ENCODE results near the gene VIT. TPM values are rescaled to one million over a fixed set of nuclear protein-coding genes. Genes with fewer than 3 reads are reported as not detected.

VIT gene
- total RNA-seq, 1 donor: under 0.01 TPM

DNA sequence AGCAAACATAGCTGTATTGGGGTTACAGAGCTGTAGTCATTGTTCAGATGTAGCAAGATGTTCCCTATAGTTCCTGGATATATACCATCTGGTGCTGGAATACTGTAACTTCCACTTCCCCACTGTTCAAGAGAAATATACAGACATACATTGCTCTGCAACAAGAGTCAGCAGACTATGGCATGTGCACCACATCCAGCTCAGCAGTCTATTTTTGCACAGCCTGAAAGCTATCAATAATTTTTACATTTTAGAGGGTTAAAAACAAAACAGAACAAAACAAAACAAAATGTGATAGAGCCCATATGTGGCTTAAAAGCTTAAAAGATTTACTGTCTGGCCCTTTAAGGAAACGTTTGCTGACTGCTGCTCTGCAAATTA is 31.8 kb upstream of the VIT start:
- no peak for DNase-seq (ENCODE audit: low read depth)
- H3K4me3 ChIP-seq (ENCODE audit: low read depth, low read length): no peak overlapping the region
- TF ChIP-seq, protein P1, sequence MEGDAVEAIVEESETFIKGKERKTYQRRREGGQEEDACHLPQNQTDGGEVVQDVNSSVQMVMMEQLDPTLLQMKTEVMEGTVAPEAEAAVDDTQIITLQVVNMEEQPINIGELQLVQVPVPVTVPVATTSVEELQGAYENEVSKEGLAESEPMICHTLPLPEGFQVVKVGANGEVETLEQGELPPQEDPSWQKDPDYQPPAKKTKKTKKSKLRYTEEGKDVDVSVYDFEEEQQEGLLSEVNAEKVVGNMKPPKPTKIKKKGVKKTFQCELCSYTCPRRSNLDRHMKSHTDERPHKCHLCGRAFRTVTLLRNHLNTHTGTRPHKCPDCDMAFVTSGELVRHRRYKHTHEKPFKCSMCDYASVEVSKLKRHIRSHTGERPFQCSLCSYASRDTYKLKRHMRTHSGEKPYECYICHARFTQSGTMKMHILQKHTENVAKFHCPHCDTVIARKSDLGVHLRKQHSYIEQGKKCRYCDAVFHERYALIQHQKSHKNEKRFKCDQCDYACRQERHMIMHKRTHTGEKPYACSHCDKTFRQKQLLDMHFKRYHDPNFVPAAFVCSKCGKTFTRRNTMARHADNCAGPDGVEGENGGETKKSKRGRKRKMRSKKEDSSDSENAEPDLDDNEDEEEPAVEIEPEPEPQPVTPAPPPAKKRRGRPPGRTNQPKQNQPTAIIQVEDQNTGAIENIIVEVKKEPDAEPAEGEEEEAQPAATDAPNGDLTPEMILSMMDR (IDR thresholded peaks at IDR 0.05; ENCODE audit: insufficient read depth, low read depth, low read length): no peak

DNA sequence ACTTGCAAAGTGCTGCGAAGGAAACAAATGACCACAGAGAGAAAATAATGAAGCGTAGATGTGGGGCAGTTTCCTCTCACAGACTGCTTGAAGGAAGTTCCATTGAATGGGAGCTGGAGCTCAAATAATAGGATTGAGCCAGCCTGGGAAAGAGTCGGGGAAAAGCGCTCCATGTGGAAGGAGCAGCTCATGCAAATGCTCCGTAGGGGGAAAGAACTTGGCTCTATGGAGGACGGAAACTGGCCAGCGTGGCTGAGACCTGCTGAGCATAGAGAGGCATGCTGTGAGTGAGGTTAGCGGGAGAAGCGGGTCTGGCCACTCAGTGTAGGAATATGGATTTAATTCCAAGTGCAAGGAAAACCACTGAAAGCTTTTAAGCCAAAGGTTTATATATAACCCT is 28.6 kb upstream of the VIT start:
- H3K4me3 ChIP-seq (ENCODE audit: low read depth, low read length): no peak overlapping the region
- TF ChIP-seq, protein P1 (IDR thresholded peaks at IDR 0.05; ENCODE audit: insufficient read depth, low read depth, low read length): no peak
- no peak for DNase-seq (ENCODE audit: low read depth)

DNA sequence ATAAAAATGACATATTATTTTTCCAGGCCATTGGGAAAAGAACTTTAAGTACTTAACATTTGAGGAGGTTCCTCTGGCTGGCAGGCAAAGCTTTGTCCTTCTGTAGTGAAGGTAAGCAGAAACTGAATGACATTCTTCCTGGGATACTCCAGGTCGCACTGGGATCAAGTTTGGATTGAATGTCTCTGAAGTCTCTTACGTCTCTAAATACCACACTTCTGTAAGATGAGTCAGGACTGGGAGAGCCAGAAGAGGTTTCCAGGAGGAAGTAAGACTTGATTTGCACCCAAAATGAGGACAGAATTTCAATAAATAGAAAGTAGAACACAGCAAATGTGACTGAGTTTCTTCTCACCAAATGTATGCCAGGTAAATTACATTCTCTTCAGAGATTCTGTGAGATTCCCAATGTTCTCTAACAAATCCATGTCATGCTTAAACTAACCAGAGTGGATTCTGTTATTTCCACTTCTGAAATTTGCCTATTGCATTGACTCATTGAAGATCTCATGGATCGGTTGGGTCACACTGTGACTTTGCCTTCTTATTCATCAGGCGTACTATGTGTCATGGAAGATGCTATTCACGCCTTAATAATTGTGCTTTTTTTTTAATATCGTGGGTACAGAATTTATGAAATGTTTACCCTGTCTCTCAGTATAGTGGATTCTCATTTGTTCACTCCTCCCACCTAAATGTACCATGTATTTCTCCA is 25.5 kb upstream of the VIT start:
- TF ChIP-seq, protein P1 (IDR thresholded peaks at IDR 0.05; ENCODE audit: insufficient read depth, low read depth, low read length): no peak
- no peak overlapping the region for H3K4me3 ChIP-seq (ENCODE audit: low read depth, low read length)
- DNase-seq (ENCODE audit: low read depth): peak; percentile 36

DNA sequence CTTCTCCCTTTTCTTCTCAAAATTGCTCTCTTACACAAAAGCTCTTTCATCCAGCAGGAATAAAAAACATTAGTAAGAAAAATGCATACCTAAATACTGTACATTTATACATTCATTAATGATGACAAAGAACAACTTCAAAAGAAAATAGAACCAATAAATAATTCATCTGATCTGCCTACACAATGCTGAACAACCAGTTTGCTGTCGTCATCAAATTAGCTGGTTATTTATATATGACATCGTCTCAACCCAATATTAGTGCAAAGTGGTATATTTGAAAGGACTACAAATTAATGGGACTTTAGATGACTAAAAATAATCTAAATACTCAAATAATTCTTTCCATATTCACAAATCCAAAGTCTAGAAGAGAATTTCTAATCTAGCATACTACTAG is 24.8 kb upstream of the VIT start:
- DNase-seq (ENCODE audit: low read depth): no peak
- TF ChIP-seq, protein P1 (IDR thresholded peaks at IDR 0.05; ENCODE audit: insufficient read depth, low read depth, low read length): no peak

DNA sequence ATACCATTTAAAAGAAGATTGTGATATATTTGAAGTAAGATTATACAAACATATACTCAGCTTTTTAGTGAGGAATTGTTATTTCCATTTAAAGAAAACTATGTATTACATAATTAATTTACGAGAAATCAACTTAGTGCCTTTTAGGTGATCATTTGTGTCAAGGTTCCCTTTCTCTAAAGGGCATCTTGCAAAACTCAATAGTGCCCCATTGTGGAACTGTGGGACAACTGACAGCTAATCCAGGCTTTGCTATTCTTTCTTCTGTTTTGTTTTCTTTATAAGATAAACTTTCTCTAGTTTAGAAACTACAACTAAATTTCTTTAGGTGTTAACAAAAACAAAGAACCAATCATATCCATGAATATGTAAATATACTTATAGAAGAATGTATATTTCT is 24.3 kb upstream of the VIT start:
- no peak overlapping the region for H3K4me3 ChIP-seq (ENCODE audit: low read depth, low read length)
- DNase-seq (ENCODE audit: low read depth): peak; percentile 50
- TF ChIP-seq, protein P1 (IDR thresholded peaks at IDR 0.05; ENCODE audit: insufficient read depth, low read depth, low read length): peak; percentile 56

More for the DNA sequence above, 24.8 kb upstream of the VIT start:
- no peak overlapping the region for H3K4me3 ChIP-seq (ENCODE audit: low read depth, low read length)

DNA sequence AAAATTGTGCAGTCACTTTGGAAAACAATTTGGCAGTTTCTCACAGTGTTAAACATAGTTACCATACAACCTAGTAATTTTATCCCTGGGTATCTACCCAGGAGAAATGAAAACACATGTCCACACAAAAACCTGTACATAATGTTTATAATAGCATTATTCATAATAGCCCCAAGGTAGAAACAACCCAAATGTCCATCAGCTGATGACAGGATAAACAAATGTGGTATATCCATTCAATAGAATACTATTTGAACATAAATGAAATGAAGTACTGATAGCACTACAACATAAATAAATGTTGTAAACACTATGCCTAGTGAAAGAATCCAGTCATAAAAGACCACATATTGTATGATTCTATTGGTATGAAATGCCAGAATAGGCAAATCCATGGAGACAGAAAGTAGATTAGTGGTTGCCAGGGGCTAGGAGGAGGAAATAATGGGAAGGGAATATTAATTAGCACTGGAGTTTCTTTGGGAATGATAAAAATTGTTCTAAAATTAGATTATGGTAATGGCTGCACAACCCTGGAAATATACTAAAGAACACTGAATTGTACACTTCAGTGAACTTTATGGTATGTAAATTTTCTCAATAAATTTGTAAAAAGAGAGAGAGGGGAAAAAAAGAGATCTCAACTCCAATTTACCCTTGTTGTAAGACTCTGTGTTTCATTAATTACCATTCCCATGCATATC is 20.8 kb upstream of the VIT start:
- no peak overlapping the region for H3K4me3 ChIP-seq (ENCODE audit: low read depth, low read length)
- no peak for DNase-seq (ENCODE audit: low read depth)
- TF ChIP-seq, protein P1 (IDR thresholded peaks at IDR 0.05; ENCODE audit: insufficient read depth, low read depth, low read length): no peak
